BLaER1 (cell line): ENCODE data around the gene RPN1.

ENCODE experiments used
- H3K27ac ChIP-seq: shearing (Covaris generic); formaldehyde crosslinking; 2 replicates; pipeline ENCODE4 v1.8.1; 2022
- H3K27me3 ChIP-seq: shearing (Covaris generic); formaldehyde crosslinking; 2 replicates; pipeline ENCODE4 v1.8.1; 2022
- H3K36me3 ChIP-seq: shearing (Covaris generic); formaldehyde crosslinking; 2 replicates; pipeline ENCODE4 v1.8.1; 2022
- H3K4me1 ChIP-seq: shearing (Covaris generic); formaldehyde crosslinking; 2 replicates; pipeline ENCODE4 v1.8.1; 2022
- H3K4me2 ChIP-seq: shearing (Covaris generic); formaldehyde crosslinking; 2 replicates; pipeline ENCODE4 v1.8.1; 2022
- H3K4me3 ChIP-seq: shearing (Covaris generic); formaldehyde crosslinking; 2 replicates; pipeline ENCODE4 v1.8.1; 2022
- H3K9ac ChIP-seq: shearing (Covaris generic); formaldehyde crosslinking; 2 replicates; pipeline ENCODE4 v1.8.1; 2022
- H3K9me3 ChIP-seq: shearing (Covaris generic); formaldehyde crosslinking; 2 replicates; pipeline ENCODE4 v1.8.1; 2022
- H4K20me1 ChIP-seq: shearing (Covaris generic); formaldehyde crosslinking; 2 replicates; pipeline ENCODE4 v1.8.1; 2022
- Cebpa-rat ChIP-seq: shearing (Covaris generic); IDR thresholded peaks from 2 replicates; pipeline ENCODE4 v1.8.1; 2022

RPN1 gene

DNA sequence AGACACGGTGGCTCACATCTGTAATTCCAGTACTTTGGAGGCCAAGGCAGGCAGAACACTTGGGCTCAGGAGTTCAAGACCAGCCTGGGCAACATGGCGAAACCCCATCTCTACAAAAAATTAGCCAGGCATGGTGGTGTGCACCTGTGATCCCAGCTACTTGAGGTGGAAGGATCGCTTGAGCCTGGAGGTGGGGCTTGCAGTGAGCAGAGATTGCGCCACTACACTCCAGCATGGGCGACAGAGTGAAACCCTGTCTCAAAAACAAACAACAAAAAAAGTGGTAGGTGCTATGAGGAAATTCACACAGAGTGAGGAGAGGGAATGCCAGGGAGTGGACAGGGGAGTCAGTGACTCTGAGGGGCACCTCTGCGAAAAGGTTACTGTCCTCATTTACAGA lies 29.4 kb downstream of the RPN1 start:
- peaks cover 75% of the 10 kb centered on the region for H3K36me3 ChIP-seq
- H3K27me3 ChIP-seq: no peaks in the 10 kb centered on the region
- H3K9ac ChIP-seq: no peak overlapping the region
- H3K4me3 ChIP-seq: no peak overlapping the region
- H3K4me2 ChIP-seq: no peak overlapping the region
- no peak for TF ChIP-seq Cebpa-rat
- peaks cover 24% of the 10 kb centered on the region for H3K4me1 ChIP-seq
- H3K9me3 ChIP-seq: no peaks in the 10 kb centered on the region
- H4K20me1 ChIP-seq: peaks cover 49% of the 10 kb centered on the region
- H3K27ac ChIP-seq: no peak overlapping the region

DNA sequence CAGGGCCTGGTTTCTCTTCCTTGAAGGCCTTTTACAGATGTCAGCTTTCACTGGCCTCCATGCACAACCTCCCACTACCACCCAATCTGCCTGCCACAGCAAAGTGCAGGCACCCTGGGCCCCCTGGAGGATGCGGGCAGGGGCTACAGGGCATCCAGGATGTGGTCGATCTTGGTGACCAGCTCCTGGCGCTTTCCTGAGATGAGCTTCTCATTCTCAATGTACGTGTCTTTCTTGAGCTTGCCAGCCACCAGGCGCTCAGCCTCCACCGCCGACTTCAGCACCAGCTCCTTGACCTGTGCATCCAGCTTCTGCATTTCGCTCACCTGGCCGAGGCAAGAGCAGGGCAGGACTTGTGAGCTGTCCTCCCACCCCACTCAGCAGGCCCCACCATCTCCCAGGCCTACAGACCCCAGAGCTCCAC lies 30.3 kb downstream of the RPN1 start:
- Histone ChIP-seq H3K27me3 (no peaks in the 10 kb centered on the region), H3K9ac (no peak overlapping the region), H3K9me3 (no peaks in the 10 kb centered on the region), H4K20me1 (peaks cover 49% of the 10 kb centered on the region), H3K4me2 (no peak overlapping the region), H3K27ac (no peak overlapping the region), H3K36me3 (peaks cover 65% of the 10 kb centered on the region), H3K4me1 (peaks cover 24% of the 10 kb centered on the region), H3K4me3 (no peak overlapping the region)
- no peak for TF ChIP-seq Cebpa-rat

DNA sequence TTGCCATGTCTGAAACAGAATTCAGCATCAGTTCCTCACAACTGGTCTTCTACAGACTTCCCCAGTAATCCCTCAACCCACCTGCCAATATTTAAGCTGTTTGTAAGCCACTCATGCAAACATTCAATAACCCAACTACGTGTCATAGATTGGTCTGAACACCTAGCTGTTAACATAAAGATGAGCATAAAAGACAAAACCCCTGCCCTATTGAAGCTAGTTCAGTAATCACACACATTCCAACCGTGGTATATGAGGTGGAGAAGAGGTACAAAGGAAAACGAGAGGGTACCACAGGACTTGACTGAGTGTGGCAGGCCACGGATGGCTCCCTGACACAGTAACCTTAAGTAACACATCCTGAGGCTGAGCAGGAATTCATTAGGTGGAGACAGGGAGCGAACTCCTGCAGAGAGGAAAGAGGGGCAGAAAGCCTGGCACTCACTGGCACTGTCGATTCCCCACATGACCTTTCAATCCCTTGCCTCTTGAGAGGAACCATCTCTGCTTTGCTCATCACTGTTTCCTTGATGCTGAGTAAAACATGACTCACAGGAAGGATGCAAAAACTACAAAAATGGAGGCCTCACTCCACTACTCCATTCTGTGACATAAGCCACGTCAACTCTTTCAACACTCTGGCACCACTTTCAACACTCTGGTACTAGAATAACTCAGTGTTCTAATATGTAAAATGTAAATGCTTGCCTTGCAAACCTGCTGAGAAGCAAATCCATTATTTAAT lies 31.3 kb downstream of the RPN1 start:
- Histone ChIP-seq H3K4me2 (peak overlapping the region; percentile 97), H4K20me1 (peaks cover 43% of the 10 kb centered on the region), H3K36me3 (peaks cover 56% of the 10 kb centered on the region), H3K27me3 (no peaks in the 10 kb centered on the region), H3K27ac (no peak overlapping the region), H3K9me3 (no peaks in the 10 kb centered on the region), H3K4me3 (peak overlapping the region; percentile 96; the same call in 1 of the 2 replicates), H3K4me1 (peaks cover 24% of the 10 kb centered on the region), H3K9ac (peak overlapping the region; percentile 96; the same call in 1 of the 2 replicates)
- no peak for TF ChIP-seq Cebpa-rat

DNA sequence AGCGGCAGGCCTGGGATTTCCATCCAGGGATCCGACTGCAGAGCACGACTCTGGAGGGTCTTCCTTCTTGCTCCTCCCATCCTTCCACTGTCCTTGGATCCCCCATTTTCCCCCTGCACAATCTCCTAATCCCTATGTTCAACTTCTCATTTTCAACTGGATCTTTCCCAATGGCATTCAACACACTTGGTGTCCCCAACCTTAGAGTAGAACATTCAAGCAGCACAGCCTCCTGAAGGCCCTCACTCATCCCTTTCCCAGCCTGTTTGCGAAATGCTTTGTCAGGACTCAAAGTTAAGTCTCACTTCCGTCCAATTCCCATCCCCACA lies 32.3 kb downstream of the RPN1 start:
- peak overlapping the region; percentile 96 for H3K4me3 ChIP-seq

DNA sequence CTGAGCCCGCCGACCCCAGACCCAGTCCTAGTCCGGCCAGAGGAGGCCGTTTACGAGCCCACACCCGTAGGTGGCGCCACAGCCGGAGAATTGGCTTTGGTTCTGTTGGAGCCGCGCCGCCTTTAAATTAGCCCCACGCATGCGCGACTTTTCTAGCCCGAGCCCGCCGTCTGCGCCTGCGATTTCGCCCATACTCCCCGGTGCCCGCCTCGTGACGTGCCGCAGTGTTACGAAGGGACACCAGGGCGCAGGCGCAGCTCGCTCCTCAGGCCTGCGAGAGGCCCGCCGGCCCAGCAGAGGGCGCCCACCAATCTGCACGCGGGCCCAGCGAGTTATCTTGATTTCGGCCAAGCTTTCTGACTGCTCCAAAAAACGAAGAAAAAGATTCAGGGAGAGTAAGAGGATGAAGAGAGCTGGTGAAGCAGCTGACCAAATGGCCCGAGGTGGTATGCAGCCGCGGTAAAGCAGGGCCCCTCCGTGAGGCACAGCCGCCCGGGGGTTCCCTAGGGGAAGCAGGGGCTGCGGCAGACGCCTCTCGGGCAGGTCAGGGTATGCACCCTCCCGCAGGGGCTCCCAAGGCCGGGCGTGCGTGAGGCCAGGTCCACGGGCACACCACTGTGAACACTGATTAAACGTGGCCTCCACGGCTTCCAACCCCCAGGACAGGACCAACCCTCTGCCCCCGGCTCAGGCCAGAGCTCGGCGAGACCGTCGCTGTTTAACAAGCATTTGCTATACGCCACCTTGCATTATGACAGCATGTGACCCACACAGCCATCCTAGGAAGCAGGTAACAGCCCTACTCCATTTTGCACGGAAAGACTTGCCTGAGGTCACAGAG lies 32.8 kb downstream of the RPN1 start:
- peak overlapping the region; percentile 96 for H3K9ac ChIP-seq
- no peaks in the 10 kb centered on the region for H3K9me3 ChIP-seq
- H3K4me3 ChIP-seq: peak overlapping the region; percentile 96
- H4K20me1 ChIP-seq: peaks cover 29% of the 10 kb centered on the region; the same call in 1 of the 2 replicates
- TF ChIP-seq Cebpa-rat: no peak
- H3K36me3 ChIP-seq: peaks cover 40% of the 10 kb centered on the region
- H3K4me1 ChIP-seq: peaks cover 24% of the 10 kb centered on the region
- no peaks in the 10 kb centered on the region for H3K27me3 ChIP-seq
- peak overlapping the region; percentile 97 for H3K4me2 ChIP-seq
- H3K27ac ChIP-seq: peak overlapping the region; percentile 91

More for the DNA sequence above, 32.3 kb downstream of the RPN1 start:
- Histone ChIP-seq H3K36me3 (peaks cover 46% of the 10 kb centered on the region), H3K27me3 (no peaks in the 10 kb centered on the region), H3K4me1 (peaks cover 24% of the 10 kb centered on the region), H3K9me3 (no peaks in the 10 kb centered on the region), H3K27ac (peak overlapping the region; percentile 91), H3K4me2 (peak overlapping the region; percentile 97), H3K9ac (peak overlapping the region; percentile 96), H4K20me1 (peaks cover 33% of the 10 kb centered on the region; the same call in 1 of the 2 replicates)
- no peak for TF ChIP-seq Cebpa-rat

DNA sequence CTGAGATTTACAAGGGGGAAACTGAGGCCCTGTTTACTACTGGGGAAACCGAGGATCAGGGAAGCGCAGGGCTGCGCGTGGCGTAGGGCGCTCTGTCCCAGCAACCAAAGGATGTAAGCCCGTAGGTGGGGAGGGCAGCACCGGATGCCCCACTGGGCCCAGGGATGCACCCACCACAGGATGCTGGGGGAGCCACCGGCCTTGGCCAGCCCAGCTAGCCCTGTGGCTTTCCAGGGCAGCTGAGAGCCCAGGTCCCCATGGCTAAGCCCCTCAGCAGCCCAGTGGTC lies 33.4 kb downstream of the RPN1 start:
- Histone ChIP-seq H3K36me3 (peaks cover 35% of the 10 kb centered on the region), H3K27me3 (no peaks in the 10 kb centered on the region), H3K27ac (peak overlapping the region; percentile 84), H3K9me3 (no peaks in the 10 kb centered on the region), H3K9ac (peak overlapping the region; percentile 77), H4K20me1 (peaks cover 25% of the 10 kb centered on the region; the same call in 1 of the 2 replicates), H3K4me2 (peak overlapping the region; percentile 93), H3K4me3 (peak overlapping the region; percentile 96), H3K4me1 (peaks cover 24% of the 10 kb centered on the region)
- TF ChIP-seq Cebpa-rat: no peak

DNA sequence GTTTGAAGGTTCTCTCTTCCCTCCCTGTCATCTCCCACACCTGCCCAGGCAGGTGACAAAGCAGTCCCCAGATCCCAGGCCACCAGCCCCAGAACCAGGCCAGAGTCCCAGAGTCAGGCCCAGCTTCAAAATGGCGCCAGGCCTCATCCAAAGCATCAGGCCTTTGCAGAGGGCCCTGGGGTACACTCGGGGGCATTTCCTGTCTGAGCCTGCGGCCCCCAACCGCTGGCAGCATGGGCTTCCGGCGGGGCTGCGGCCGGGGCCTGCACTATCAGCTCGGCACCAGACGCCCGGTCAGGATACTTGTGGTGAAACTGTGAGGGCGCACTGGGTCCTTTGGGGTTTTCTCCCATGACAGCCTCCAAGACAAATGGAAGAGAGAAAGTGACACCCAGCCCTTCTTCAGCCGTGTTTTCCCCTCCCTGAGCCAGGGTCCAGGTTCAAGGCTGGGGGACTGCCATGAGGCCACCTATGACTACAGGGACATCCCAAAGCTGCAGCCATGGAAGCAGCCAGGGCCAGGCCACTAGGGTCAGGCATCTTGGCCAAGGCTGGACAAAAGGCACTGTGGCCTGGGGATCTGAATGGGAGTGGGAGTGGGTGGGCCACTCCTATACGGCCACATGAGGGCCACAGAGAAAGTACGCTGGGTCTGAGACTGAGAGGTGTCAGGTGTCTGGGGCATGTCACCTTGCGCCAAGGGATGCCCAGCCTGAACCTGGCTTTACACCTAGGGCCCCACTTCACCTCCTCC lies 33.9 kb downstream of the RPN1 start:
- no peak for TF ChIP-seq Cebpa-rat
- peaks cover 20% of the 10 kb centered on the region; the same call in 1 of the 2 replicates for H4K20me1 ChIP-seq

DNA sequence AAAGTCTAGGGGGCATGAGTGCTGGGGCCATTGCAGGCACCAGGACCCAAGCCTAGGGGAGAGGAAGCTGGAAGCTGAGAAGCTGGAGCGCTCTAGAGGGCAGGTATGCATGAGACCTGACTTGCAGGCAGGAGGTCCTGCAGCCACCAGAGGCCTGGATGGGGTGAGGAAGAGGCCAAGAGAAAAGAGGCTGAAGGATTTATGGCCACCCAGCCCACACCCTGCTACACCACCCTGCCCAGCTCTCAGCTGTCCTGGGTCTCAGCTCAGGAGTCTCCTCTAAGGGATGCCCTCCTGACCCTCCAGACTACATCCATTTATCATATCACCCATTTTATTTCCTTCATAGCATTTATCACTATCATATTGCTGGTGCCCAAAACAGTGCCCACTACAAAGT lies 36.5 kb downstream of the RPN1 start:
- H3K36me3 ChIP-seq: peaks cover 4% of the 10 kb centered on the region; the same call in 1 of the 2 replicates
- H4K20me1 ChIP-seq: 0 out of 2 replicates have a peak, but pooled peaks cover 3% of the 10 kb centered on the region
- peaks cover 29% of the 10 kb centered on the region for H3K4me1 ChIP-seq
- H3K4me3 ChIP-seq: no peak overlapping the region
- no peaks in the 10 kb centered on the region for H3K9me3 ChIP-seq
- no peaks in the 10 kb centered on the region for H3K27me3 ChIP-seq
- no peak overlapping the region for H3K27ac ChIP-seq
- no peak overlapping the region for H3K4me2 ChIP-seq
- no peak for TF ChIP-seq Cebpa-rat
- no peak overlapping the region for H3K9ac ChIP-seq

More for the DNA sequence above, 33.9 kb downstream of the RPN1 start:
- H3K27ac ChIP-seq: peak overlapping the region; percentile 84
- H3K4me3 ChIP-seq: peak overlapping the region; percentile 96
- H3K9ac ChIP-seq: peak overlapping the region; percentile 77
- peaks cover 29% of the 10 kb centered on the region for H3K36me3 ChIP-seq
- H3K4me1 ChIP-seq: peaks cover 24% of the 10 kb centered on the region
- peak overlapping the region; percentile 93 for H3K4me2 ChIP-seq
- H3K27me3 ChIP-seq: no peaks in the 10 kb centered on the region
- H3K9me3 ChIP-seq: no peaks in the 10 kb centered on the region

DNA sequence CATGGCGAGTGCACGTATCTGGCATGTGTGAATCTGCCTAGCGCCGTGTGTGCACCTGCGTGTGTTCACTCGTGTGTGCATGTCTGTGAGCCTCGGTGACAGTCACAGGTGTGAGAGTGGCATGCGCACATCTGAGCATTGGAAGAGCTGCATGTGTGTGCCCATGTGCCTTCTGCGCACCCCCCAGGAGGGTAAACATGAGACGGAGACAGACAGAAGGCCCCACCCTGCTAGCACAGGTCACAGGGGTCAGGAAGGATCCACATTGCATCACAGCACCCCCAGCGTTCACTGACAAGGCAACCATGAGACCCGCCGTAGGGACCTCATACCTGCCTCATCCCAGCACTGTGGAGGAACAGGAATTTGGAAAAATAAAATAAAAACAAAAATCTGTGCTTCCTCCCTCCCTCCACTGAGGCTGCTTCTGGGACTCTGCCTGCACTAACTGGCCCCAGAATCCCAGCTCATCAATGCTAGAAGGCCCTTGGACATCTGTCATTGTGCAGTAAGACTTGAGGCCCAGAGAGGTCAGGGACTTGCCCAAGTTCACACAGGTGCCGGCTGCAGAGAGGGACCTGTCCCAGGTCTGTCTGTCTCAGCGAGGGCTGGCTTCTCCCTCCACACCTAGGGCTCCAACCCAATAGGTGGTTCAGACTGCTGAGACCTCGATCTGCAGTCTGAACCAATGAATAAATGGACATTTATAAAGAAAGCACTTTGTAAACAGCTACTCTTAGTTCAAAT lies 37.4 kb downstream of the RPN1 start:
- no peak for TF ChIP-seq Cebpa-rat
- peaks cover under 1% of the 10 kb centered on the region for H3K27me3 ChIP-seq
- no peak overlapping the region for H3K4me2 ChIP-seq
- H3K36me3 ChIP-seq: no peaks in the 10 kb centered on the region
- no peaks in the 10 kb centered on the region for H3K9me3 ChIP-seq
- H4K20me1 ChIP-seq: no peaks in the 10 kb centered on the region
- H3K9ac ChIP-seq: no peak overlapping the region
- H3K4me3 ChIP-seq: no peak overlapping the region
- H3K27ac ChIP-seq: no peak overlapping the region
- H3K4me1 ChIP-seq: peaks cover 21% of the 10 kb centered on the region
